ENCODE data around the gene SURF4. TPM values are rescaled to one million over a fixed set of nuclear protein-coding genes. Genes with fewer than 3 reads are reported as not detected.

SURF4 gene
- total RNA-seq, 1 donor = 196 TPM

DNA sequence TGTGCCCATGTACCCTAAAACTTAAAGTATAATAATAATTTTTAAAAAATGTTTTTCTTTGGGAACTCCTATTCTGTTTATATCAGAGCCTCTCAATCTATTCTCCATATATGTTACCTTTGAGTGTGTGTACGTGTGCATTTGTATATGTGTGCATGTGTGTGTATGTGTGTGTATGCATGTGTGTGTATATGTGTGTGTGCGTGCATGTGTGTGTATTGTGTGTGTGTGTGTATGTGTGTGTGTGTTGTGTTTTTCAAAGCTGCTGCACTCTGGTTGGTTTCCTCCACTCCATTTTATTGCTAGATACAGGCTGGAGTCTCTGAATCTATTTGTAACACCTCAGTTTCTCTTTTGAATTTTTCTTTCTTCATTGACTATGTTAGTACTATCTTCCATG lies 59.9 kb downstream of the SURF4 start:
- DNase-seq (ENCODE audit: low read depth in 2 of 3, low spot score in 2 of 3) = no peak

Small RNAs within 50 kb of the gene (small RNA-seq; reads per million reads assigned to genes)
- gene RF00019 (not detected), gene SNORD24 (not detected), gene SNORD36A (not detected), gene SNORD36B (not detected), gene SNORD36C (not detected)

Other genes starting within 250 kb of the SURF4 start
- 54.9 TPM for gene GBGT1, start 212.1 kb downstream of the SURF4 start, total RNA-seq
- gene OBP2B, start 166.8 kb downstream of the SURF4 start, total RNA-seq = not detected
- 26.7 TPM for gene ABO, start 100.9 kb downstream of the SURF4 start, total RNA-seq
- gene SURF6, start 39.9 kb downstream of the SURF4 start, total RNA-seq = 19.4 TPM
- 27.5 TPM for gene MED22, start 27.9 kb downstream of the SURF4 start, total RNA-seq
- gene RPL7A, start 27.8 kb downstream of the SURF4 start, total RNA-seq = 3,489 TPM
- 22.9 TPM for gene SURF1, start 19.6 kb downstream of the SURF4 start, total RNA-seq
- gene SURF2, start 19.5 kb downstream of the SURF4 start, total RNA-seq = 11.3 TPM
- gene STKLD1, start 306 bp upstream of the SURF4 start, total RNA-seq = 0.81 TPM
- gene REXO4, start 42.0 kb upstream of the SURF4 start, total RNA-seq = 29.9 TPM
- 1.6 TPM for gene ADAMTS13, start 46.3 kb upstream of the SURF4 start, total RNA-seq
- 5.4 TPM for gene CACFD1, start 83.9 kb upstream of the SURF4 start, total RNA-seq
- 6.5 TPM for gene SLC2A6, start 103.0 kb upstream of the SURF4 start, total RNA-seq
- gene MYMK, start 148.9 kb upstream of the SURF4 start, total RNA-seq = not detected
- gene ADAMTSL2, start 158.6 kb upstream of the SURF4 start, total RNA-seq = under 0.01 TPM
- under 0.01 TPM for gene FAM163B, start 233.3 kb upstream of the SURF4 start, total RNA-seq